Subcutaneous adipose tissue (tissue), 4 donors: Measurements from ENCODE around the gene ADSS2. TPM values are rescaled to one million over a fixed set of nuclear protein-coding genes. Genes with fewer than 3 reads are reported as not detected.

Experiments used
- total RNA-seq, 4 donors: library from RNA; depleted of rRNA; stranded (reverse); fragments of >200 nt; gene quantifications; one replicate each; pipeline ENCODE4 v1.1.0, GENCODE V29; 2016
- TF ChIP-seq, protein P1 (sequence below): fragments of 450-650 bp; IDR thresholded peaks from one replicate; pipeline ENCODE4 v1.5.1; 2016; ENCODE audit warnings: low read depth, mild to moderate bottlenecking, control low read depth, antibody characterized with exemption, moderate library complexity

The ADSS2 gene
- total RNA-seq = 10 to 100 TPM; 29.6 to 45.7 (median 38.0) TPM

GRCh38 chr1:244451539-244451950, at the start of gene ADSS2:
TSS of gene ADSS2 (minus strand) at chr1:244451909. CDS start at chr1:244451817, 92 bp downstream.
- TF ChIP-seq, protein P1, sequence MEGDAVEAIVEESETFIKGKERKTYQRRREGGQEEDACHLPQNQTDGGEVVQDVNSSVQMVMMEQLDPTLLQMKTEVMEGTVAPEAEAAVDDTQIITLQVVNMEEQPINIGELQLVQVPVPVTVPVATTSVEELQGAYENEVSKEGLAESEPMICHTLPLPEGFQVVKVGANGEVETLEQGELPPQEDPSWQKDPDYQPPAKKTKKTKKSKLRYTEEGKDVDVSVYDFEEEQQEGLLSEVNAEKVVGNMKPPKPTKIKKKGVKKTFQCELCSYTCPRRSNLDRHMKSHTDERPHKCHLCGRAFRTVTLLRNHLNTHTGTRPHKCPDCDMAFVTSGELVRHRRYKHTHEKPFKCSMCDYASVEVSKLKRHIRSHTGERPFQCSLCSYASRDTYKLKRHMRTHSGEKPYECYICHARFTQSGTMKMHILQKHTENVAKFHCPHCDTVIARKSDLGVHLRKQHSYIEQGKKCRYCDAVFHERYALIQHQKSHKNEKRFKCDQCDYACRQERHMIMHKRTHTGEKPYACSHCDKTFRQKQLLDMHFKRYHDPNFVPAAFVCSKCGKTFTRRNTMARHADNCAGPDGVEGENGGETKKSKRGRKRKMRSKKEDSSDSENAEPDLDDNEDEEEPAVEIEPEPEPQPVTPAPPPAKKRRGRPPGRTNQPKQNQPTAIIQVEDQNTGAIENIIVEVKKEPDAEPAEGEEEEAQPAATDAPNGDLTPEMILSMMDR = no peak

DNA sequence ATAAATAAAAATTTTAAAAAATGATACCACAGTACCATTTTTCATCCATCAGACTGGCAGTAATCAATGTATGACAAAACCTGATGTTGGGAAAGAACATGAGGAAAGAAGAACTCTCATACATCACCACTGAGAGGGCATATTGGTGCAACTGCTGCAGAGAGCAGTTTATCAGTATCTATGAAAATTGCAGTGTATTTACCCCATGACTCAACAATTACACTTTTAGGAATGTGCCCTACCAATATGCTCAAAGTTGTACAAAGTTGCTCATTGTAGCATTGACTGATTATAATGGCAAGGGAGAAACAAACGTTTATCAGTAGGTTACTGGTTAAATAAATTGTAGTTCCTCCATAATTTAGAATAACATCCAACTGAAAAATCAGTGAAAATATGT, 46.1 kb upstream of the ADSS2 start:
- TF ChIP-seq, protein P1 = no peak

- TF ChIP-seq, protein P1 = no peak
These were observed 44.5 kb upstream of the ADSS2 start for GRCh38 chr1:244496186-244496585.

- TF ChIP-seq, protein P1 = no peak
These were observed 42.9 kb upstream of the ADSS2 start for GRCh38 chr1:244494653-244495052.

DNA sequence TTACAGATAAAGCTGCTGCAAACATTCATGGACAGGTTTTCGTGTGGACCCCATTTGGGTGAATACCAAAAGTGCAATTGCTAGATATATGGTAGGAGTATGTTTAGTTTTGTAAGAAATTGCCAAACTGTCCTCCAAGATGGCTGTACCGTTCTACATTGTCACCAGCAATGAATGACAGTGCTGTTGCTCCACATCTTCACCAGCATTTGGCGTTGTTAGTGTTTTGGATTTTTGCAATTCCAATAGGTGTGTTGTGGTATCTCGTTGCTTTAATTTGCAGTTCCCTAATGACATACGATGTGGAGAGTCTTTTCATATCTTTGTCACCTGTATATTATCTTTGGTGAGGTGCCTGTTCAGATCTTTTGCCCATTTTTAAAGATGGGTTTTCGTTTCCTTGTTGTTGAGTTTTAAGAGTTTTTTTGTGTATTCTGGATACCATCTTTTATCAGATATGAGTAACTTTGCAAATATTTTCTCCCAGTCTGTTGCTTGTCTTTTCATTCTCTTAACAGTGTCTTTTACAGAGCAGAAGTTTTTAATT, 21.4 kb upstream of the ADSS2 start:
- TF ChIP-seq, protein P1 = no peak

DNA sequence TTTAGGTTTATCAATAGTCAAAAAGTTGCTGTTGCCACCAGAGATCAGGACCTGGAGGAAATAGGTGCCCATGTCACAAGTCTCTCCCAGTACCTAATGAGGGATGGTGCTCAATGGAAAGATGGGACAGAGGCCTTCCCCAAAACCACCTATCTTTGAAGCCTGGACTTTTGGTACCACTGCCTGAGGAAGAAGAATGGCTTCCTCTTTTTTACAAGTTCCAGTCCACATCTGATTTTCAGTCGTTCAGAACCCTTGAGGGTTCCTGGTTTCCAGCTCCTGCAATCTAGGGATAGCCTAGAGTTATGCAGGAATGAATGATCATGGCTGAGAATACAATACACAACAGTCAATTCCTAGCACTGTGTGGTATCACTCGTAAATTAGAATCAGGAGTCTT, 15.0 kb upstream of the ADSS2 start:
- TF ChIP-seq, protein P1 = no peak

DNA sequence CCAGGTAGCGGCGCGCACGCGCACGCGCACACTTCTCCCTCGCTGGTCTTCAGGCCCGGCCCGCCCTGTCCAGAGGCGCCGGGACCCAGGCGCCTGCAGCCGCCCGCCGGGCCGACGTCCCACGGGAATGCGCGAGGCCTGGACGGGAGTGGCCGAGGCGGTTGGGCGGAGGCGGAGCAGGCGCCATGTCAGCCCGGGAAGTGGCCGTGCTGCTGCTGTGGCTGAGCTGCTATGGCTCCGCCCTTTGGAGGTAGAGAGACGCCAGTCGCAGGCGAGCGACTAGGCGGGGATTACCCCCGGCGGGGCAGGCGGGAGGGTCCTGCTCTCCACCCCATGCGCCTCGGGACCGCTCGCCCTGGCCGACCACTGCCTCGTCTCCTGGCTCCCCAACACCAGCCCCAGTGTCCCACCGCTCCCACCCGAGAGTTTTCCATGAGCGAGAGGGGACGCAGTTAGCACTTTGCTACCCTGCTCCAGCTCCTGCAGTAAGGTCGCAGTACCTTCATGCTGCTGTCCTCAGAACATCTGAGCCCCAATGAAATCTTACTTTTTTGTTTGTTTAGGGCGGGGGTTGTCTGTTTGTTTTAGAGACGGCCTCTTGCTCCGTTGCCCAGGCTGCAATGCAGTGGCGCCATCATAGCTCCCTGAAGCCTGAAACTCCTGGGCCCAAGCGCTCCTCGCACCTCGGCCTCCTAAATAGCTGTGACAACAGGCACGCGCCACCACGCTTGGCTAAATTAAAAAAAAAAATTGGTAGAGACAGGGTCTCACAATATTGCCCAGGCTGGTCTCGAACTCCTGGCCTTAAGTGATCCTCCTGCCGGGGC, 9.7 kb upstream of the ADSS2 start, which contains the start of gene CATSPERE:
Gene CATSPERE, plus strand, starts transcription at position 29 of the 827 bp plus-strand sequence. Its CDS starts 157 bp downstream, at position 186.
- TF ChIP-seq, protein P1 = no peak
